GM12872 (cell line): ENCODE measurements around the gene FAM193A.

ENCODE experiments used
- CTCF ChIP-seq: IDR thresholded peaks from 3 replicates; pipeline ENCODE4 v1.5.1; 2011; ENCODE audit warnings: low read depth, mild to moderate bottlenecking, low read length, moderate library complexity; ENCODE audit not compliant: insufficient read depth

The FAM193A gene

GRCh38 chr4:2552806-2553205, 16.4 kb downstream of the FAM193A start:
- no peak for TF ChIP-seq CTCF

DNA sequence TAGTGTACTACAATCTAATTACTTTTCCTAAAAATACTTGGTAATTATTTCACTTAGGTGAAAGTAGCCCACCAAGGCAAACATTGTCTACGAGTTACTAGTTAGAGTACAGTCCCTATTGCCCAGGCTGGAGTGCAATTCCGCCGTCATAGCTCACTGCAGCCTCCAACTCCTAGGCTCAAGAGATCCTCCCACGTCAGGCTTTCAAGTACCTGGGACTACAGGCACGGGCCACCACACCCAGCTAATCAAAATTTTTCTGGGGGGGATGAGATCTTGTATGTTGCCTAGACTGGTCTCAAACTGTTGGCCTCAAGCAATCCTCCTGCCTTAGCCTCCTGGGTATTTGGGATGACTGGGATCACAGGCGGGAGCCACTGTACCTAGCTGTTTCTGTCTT, 21.9 kb downstream of the FAM193A start:
- TF ChIP-seq CTCF: no peak

DNA sequence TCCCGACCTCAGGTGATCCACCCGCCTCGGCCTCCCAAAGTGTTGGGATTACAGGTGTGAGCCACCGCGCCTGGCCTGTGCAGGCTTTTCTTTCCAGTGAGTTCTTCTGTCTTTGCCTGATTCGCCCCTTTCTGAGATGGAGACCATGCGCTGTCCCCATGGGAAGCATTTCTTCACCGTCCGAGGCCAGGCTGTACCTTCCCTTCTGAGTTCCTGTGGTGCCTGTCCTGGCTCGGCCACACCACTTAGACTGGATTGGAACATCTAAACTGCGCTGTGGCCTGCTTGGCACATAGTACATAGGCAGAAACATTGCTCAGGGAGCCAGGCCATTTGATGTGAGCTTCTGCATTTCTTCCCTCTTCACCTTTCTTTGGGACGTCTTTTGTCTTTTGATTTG, 23.7 kb downstream of the FAM193A start:
- no peak for TF ChIP-seq CTCF

DNA sequence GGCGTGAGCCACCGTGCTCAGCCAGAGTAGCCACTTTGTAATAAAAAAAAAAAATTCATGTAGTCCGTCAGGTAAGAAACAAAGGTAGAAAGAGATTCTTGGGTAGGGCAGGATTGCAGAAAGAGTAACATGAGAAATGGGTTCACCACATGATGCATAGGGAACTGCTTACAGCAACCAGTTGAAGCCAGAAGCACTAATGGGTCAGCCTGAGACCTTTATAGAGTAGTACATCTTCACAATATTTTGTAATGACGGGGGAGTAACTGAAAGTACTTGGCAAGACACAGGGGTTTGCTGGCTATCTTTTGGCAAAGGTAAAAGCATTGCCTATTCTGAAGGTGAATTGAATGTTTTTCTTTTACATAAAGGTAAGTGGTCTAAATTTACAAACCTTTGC, 29.1 kb downstream of the FAM193A start:
- TF ChIP-seq CTCF: no peak

- TF ChIP-seq CTCF: no peak
Observed at GRCh38 chr4:2570036-2570435, 33.6 kb downstream of the FAM193A start.

- TF ChIP-seq CTCF: no peak
Observed at GRCh38 chr4:2570551-2571222, 34.2 kb downstream of the FAM193A start.

DNA sequence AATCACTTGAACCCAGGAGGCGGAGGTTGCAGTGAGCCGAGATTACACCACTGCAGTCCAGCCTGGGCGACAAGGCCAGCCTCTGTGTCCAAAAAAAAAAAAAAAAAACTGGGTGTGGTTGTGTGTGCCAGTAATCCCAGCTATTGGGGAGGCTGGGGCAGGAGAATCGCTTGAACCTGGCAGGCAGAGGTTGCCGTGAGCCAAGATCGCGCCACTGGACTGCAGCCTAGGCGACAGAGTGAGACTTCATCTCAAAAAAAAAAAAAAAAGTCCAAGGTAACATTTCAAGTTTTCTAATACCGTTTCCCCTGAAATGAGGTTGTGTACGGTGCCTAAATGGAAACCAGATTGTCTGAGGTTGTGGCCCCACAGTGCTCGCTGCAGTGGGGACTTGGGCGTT, 35.6 kb downstream of the FAM193A start:
- TF ChIP-seq CTCF: no peak
